Kidney tubule cell (primary cell): ENCODE results near the gene GNGT1.
"Not testable (repeated sequence)": the region's sequence is repeated elsewhere in the genome, so short reads cannot be mapped to it uniquely, and the experiment has no call there.

Experiments
- DNase-seq: peaks from one replicate; pipeline ENCODE4 v3.0.0-alpha.2; 2018; ENCODE audit warnings: low spot score

GNGT1 gene

DNA sequence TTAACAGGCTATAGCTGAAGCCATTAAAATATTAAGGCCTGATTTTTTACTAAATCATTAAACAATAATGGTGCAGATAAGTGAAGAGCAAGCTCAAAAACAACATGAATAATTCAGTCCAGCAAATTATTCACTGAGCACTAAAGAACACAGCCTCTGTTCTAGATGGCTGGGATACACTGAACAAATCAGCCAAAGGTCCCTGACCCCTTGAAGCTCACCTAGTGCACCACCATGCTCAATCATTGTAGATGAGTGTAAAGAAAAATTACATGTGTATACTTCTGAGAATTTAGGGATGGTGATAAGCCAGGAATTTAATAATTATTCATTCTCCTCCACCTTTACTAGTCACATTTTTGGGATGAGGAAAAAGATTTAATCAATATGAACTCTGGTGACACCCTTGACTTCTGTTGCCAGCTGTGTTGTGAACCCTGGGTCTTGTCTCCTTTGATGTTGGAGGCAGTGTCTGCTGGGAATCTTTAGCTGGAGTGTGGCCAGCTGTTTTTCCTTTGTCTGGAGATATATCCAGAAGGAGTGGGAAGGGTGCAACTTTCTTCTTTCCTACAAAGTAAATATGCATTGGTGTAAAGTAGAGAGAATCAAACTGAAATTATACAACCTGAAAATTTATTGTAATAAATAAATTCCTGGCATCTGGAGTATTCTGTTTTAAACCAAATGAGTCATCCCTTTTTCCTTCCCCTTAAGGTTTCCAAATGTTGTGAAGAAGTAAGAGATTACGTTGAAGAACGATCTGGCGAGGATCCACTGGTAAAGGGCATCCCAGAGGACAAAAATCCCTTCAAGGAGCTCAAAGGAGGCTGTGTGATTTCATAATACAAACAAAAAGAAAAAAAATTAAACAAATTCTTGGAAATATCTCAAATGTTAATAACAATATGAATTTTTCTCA is 4.0 kb downstream of the GNGT1 start:
- DNase-seq, result no peak

DNA sequence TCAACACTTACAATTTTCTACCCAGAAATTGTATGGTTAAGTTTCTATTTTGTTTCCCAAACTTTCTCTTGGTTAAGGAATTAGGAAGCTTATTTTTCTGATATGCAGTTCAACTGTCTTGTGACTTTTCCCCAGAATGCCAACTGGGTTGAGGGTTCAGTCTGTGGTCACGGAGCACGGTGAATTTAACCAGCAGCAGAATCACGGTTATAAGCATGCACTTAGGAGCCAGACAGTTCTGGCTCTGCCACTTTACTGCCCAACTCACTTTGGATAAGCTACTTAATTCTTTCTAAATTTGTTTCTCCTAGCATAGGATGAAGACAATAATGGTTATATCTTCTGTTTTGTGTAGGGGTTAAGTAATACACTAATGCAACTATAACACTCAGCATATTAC is 4.9 kb downstream of the GNGT1 start:
- DNase-seq, result not testable (repeated sequence)

- DNase-seq, result peak; percentile 55
These were observed 5.3 kb downstream of the GNGT1 start for GRCh38 chr7:93911661-93912060.

DNA sequence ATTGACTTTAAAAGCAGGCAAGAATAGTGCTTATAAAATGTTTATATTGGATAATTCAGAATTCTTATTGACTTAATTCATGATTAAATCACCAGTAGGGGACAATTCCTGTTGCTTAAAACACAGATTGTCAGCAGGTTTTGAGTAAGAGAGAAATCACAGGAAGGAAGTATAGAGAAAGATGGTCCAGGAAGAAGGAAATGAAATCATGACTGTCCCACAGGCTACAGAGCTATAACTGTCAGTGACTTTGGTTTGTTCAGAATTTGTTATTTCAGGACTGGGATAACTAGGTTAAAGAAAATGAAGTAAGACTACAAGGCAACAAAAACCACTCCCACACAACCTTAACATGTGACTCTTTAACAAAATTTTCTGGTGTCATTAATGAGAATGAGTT is 6.8 kb downstream of the GNGT1 start:
- DNase-seq, result peak; percentile 45

DNA sequence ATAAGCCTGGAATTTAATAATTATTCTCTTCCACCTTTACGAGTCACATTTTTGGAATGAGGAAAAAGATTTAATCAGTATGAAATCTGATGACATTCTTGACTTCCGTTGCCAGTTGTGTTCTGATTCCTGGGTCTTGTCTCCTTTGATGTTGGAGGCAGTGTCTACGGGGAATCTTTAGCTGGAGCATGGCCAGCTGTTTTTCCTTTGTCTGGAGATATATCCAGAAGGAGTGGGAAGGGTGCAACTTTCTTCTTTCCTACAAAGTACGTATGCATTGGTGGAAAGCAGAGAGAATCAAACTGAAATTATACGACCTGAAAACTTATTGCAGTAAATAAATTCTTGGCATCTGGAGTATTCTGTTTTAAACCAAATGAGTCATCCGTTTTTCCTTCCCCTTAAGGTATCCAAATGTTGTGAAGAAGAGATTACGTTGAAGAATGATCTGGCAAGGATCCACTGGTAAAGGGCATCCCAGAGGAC is 8.3 kb downstream of the GNGT1 start:
- DNase-seq, result peak; percentile 78

GRCh38 chr7:93915206-93915842 is 9.0 kb downstream of the GNGT1 start:
- not testable (repeated sequence) for DNase-seq

DNA sequence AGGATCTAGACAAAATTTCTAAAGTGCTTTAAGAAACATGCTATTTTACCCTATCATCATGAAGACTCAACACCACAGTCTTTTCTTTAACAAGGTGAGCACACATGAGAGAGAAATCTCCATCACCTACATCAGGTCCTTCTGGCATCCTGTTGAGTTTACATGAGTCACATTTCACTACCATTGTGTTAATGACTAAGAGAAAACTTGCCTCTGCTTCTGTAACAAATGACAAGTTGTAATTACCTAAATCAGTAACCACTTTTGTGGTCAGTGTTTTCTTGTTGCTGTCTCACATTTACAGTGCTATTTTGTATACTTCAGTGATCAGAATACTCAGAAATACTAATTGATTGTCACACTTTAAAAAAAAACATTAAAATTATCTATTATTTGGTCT is 9.5 kb downstream of the GNGT1 start:
- DNase-seq, result peak; percentile 34

- not testable (repeated sequence) for DNase-seq
These were observed 9.9 kb downstream of the GNGT1 start for GRCh38 chr7:93916315-93916714.

DNA sequence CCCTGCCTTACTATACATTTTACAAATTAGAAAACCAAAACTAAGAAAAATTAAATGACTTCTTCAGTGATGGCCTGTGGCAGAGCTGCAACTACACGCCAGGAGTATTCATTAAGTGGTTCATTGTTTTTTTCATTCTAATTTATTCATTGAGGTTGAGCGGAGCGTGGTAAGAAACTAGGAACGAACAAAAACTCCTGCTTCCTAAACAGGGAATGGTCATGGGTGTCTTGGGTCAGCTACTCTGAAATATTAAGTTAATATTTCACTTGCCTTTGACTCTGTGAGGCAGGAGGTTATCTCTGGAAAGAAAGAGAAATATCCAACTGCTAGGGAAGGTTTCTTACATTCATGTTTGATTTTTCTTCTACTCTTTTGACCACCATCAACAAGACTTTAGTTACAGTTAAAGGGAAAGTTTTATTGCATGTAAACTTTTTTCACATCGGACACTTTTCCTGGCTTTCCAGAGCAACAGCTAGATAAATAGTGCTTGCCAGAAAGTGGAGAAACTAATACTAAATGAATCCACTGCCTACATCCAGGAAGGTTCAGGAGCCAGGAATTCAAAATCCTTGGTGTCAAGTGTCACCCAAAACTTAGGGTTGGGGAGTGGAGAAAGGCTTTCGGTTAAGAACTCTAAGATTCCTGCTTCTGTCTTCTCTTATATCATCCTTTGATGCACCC is 14.3 kb downstream of the GNGT1 start:
- peak; percentile 80 for DNase-seq

DNA sequence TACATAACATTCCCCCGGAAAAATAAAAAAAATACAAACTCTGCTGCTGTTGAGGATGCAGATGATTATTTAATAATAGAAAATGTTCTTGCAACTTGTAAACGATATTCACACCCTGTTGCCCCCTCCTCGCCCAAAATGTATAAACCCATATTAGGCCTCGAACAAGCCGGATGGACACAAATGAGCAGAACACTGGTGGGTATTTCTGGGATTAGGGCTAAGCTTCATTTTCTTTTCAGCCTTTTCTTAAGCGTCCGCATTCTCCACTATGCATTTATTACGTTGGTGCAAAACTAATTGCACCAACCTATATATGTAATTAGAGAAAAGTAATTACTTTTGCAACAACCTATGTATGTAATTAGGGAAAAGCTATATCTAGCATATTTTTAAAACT is 14.8 kb downstream of the GNGT1 start:
- no peak for DNase-seq

GRCh38 chr7:93921607-93922566 is 15.5 kb downstream of the GNGT1 start, which contains the start of gene GNG11:
TSS of gene GNG11 (plus strand) at chr7:93921735. CDS start at chr7:93922138, 403 bp downstream.
- DNase-seq, result peak; percentile 78

DNA sequence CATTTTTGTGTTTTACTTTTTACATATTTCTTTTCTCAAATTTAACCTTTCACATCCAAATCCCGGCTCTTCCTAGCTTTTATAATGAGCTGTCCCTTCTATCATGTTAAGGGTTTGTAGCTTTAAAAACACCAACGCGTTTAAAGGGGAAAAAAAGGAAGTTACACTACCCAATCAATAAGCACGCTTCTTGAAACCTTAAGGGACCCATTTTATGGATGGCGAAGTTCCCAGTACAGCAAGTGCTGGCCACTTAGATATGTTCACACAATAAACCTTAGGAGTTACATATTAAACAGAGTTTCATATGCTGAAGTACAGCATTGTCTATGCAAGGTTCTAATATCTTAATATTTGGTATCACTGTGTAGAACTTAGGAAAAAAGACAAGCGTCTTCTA is 16.9 kb downstream of the GNGT1 start:
- peak; percentile 22 for DNase-seq

DNA sequence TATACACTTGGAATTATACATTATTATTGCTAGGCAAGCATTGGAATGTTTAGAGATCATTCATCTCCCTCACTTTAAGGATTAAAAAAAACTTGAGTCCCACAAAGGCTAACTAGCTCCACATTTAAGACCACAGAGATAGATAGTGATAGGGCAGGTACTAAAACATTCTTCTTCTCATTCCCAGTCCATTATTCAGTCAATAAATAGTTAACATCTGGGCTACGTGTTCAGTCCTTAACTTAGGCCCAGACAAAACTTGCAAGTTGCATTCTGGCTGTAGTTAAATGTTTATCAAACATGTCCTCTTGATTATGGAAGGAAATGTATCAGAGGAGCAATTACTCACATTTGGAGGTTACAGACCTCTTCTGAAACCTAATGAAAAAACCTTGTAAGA is 17.6 kb downstream of the GNGT1 start:
- DNase-seq, result peak; percentile 16

GRCh38 chr7:93926800-93927199 is 20.4 kb downstream of the GNGT1 start:
- DNase-seq, result no peak

DNA sequence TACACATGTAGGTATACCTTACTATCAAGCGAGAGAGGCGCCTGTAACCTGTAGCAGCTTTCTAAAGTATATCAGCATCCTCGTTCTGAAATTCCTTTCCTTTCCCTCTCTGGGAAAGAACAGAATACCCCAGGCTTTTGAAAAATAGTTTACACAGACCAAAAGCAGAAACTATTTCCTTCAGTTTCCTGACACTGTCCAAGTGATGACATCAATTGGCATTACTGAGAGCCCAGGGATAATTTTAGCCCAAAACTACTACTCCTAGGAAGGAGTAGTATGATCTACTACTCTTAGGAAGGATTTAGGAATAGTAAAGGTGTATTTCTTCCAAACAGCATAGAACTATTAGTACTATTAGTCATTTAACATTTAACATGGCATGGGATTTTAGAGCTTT is 21.2 kb downstream of the GNGT1 start:
- DNase-seq, result no peak

DNA sequence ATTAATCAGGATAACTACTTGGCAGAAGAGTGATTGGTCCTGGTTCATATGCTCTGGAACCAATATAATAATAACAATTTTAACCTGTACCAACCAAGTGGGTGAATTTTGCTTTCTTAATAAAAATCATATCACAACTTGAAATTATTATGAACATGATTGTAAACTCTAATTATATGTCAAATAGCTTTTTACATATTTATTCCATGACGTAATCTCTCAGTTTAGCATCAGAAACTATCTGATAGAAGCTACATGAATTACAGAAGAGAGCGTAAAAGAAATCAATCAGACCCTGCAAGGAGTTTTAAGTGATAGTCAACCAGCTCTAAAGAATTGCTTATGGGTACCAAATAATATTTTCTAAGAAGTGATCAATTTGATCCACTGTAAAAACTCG is 25.3 kb downstream of the GNGT1 start:
- no peak for DNase-seq

GRCh38 chr7:93933156-93933555 is 26.8 kb downstream of the GNGT1 start:
- peak; percentile 43 for DNase-seq

DNA sequence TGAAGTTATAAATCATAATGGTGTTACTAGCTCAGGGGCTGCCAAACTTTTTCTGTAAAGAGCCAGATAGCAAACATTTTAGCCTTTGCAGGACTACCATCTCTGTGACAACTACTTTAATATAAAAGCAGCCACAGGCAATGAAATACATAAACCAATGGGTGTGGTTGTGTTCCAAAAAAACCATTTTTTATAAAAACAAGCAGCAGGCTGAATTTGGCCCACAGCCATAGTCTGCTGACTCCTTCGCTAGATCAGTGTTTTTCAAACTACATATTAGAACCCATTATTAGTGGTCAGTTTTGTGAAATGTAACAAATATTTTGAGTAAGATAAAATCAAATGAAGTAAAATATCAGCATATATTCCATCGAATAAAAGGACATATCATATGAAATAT is 28.7 kb downstream of the GNGT1 start:
- DNase-seq, result no peak

DNA sequence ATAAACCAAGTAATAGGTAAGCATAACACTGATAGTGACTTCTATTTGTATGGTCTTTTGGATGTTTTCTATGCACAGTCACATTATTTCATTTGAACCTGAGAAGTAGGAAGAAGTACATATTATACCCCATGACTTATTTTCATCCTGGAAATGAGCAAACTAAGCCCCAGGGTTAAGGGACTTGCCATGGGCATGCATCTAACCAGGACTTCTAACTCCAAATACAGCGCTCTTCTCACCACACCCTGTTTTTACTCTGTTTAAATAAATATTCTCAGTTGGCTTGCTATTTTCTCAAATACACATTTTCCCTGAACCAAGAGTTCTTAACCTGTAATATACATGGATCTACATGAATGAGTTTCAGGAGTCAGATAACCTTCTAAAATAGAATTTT is 31.5 kb downstream of the GNGT1 start:
- DNase-seq, result no peak

GRCh38 chr7:93938293-93938692 is 31.9 kb downstream of the GNGT1 start:
- peak; percentile 18 for DNase-seq

DNA sequence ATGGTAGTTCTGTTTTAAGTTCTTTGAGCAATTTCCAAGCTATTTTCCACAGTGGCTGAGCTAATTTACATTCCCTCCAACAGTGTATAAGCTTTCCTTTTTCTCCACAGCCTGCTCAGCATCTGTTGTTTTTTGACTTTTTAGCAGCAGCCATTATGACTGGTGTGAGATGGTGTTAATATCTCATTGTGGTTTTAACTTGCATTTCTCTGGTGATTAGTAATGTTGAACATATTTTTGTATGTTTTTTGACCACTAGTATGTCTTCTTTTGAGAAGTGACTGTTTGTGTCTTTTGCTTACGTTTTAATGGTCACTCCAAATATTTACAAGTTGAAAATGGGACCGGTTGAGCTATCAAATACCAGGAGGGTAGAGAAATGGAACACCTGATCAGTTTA is 35.6 kb downstream of the GNGT1 start:
- no peak for DNase-seq
